ENCODE measurements around the gene POLE. TPM values are rescaled to one million over a fixed set of nuclear protein-coding genes. Genes with fewer than 3 reads are reported as not detected.
A peak's percentile ranks its signal among the peaks of the same experiment; 100 is the strongest.

Gene POLE
- total RNA-seq, 1 experiment from 2014 or later, result 200 TPM

GRCh38 chr12:132617135-132617701 lies 69.9 kb downstream of the POLE start:
- Mint-ChIP-seq H3K27me3 (ENCODE audit: unreplicated experiment) (peaks cover 44% of the 10 kb centered on the region), H3K4me3 (ENCODE audit: low read depth, unreplicated experiment) (no peak overlapping the region), H3K27ac (ENCODE audit: unreplicated experiment) (peak overlapping the region; percentile 73), H3K9me3 (ENCODE audit: low read depth, unreplicated experiment) (peaks cover 3% of the 10 kb centered on the region), H3K36me3 (ENCODE audit: insufficient read depth, unreplicated experiment) (peaks cover 32% of the 10 kb centered on the region), H3K4me1 (ENCODE audit: low read depth, unreplicated experiment) (peaks cover 3% of the 10 kb centered on the region)
- BruUV-seq (replicated peaks), result no TSS peak
- CTCF ChIA-PET, result interaction anchor here (0.6 to 1.4 kb wide), 2 partner anchors 50 to 202 kb away, joined by 5 to 6 read pairs; no protein-coding TSS in a partner anchor
- no peak for DNase-seq
- TF ChIP-seq, protein P1, sequence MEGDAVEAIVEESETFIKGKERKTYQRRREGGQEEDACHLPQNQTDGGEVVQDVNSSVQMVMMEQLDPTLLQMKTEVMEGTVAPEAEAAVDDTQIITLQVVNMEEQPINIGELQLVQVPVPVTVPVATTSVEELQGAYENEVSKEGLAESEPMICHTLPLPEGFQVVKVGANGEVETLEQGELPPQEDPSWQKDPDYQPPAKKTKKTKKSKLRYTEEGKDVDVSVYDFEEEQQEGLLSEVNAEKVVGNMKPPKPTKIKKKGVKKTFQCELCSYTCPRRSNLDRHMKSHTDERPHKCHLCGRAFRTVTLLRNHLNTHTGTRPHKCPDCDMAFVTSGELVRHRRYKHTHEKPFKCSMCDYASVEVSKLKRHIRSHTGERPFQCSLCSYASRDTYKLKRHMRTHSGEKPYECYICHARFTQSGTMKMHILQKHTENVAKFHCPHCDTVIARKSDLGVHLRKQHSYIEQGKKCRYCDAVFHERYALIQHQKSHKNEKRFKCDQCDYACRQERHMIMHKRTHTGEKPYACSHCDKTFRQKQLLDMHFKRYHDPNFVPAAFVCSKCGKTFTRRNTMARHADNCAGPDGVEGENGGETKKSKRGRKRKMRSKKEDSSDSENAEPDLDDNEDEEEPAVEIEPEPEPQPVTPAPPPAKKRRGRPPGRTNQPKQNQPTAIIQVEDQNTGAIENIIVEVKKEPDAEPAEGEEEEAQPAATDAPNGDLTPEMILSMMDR (IDR thresholded peaks at IDR 0.05; ENCODE audit: unreplicated experiment), result no peak
- intact Hi-C loops (cut with micrococcal nuclease; ENCODE audit: unreplicated experiment), result loop anchor here (5.0 kb wide), 1 partner anchor 465 kb away; no protein-coding TSS in a partner anchor

DNA sequence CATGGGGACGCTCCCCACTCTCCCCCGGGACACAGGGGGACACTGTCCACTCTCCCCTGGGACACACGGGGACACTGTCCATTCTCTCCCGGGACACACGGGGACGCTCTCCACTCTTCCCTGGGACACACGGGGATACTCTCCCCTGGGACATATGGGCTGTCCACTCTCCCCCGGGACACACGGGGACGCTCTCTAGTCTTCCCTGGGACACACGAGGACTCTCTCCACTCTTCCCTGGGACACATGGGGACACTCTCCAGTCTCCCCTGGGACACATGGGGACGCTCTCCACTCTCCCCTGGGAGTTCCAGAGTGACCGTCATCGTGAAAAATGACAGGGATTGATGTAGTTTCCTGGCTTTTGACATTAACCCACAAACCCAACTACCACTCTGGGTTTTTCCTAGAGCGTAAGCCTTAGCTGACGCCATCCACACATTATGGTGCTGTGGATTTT lies 71.5 kb downstream of the POLE start:
- TF ChIP-seq, protein P1 (IDR thresholded peaks at IDR 0.05; ENCODE audit: unreplicated experiment), result no peak
- no peak overlapping the region for H3K4me3 Mint-ChIP-seq (ENCODE audit: low read depth, unreplicated experiment)
- no TSS peak for BruUV-seq (replicated peaks)
- CTCF ChIA-PET, result interaction anchor here (1.0 to 1.7 kb wide), 7 partner anchors 16 to 455 kb away, joined by 3 to 40 read pairs (median 4); no protein-coding TSS in a partner anchor
- DNase-seq, result no peak
- intact Hi-C loops (cut with micrococcal nuclease; ENCODE audit: unreplicated experiment), result loop anchor here (1.0 to 5.0 kb wide), 2 partner anchors 200 to 463 kb away; no protein-coding TSS in a partner anchor
- H3K27ac Mint-ChIP-seq (ENCODE audit: unreplicated experiment), result no peak overlapping the region
- peaks cover 23% of the 10 kb centered on the region for H3K36me3 Mint-ChIP-seq (ENCODE audit: insufficient read depth, unreplicated experiment)
- peaks cover 60% of the 10 kb centered on the region for H3K27me3 Mint-ChIP-seq (ENCODE audit: unreplicated experiment)
- H3K9me3 Mint-ChIP-seq (ENCODE audit: low read depth, unreplicated experiment), result peaks cover 3% of the 10 kb centered on the region
- H3K4me1 Mint-ChIP-seq (ENCODE audit: low read depth, unreplicated experiment), result no peaks in the 10 kb centered on the region

DNA sequence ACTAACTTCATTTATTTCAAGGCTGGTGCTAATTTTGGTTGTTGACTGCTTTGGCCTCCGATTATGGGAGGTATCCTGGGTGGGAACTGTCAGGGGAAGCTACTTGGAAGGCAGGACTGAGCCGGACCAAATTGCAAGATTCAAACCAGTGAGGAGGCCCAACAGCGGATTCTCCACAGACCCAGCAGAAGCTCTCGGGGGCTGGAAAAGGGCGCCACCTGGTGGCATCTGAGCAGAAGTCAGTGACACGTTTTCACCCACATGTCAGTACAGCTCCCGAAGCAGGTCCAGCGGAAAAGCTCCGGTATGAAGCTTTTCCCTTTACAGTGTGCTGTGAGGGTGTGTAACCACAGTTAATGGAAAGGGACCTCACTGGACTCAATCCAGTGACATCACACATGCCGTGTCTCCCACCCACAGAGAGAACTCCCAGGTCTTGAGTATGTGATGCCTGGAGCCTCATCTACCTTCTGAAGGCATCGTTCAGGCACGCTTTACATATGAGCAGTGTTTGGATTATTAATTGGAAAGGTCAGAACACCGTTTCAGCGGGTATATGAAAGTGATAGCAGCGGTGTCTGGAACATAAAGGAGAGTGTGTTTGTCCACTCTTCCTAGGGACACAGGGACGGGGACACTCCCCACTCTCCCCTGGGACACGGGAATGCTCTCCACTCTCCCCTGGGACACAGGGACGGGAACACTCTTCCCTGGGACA lies 72.1 kb downstream of the POLE start:
- Mint-ChIP-seq H3K36me3 (ENCODE audit: insufficient read depth, unreplicated experiment) (peaks cover 17% of the 10 kb centered on the region), H3K4me3 (ENCODE audit: low read depth, unreplicated experiment) (no peak overlapping the region), H3K27ac (ENCODE audit: unreplicated experiment) (no peak overlapping the region), H3K9me3 (ENCODE audit: low read depth, unreplicated experiment) (peaks cover 3% of the 10 kb centered on the region), H3K27me3 (ENCODE audit: unreplicated experiment) (peaks cover 66% of the 10 kb centered on the region), H3K4me1 (ENCODE audit: low read depth, unreplicated experiment) (no peaks in the 10 kb centered on the region)
- TF ChIP-seq, protein P1 (IDR thresholded peaks at IDR 0.05; ENCODE audit: unreplicated experiment), result peak; percentile 93
- DNase-seq, result peak; percentile 93
- intact Hi-C loops (cut with micrococcal nuclease; ENCODE audit: unreplicated experiment), result loop anchor here (1.0 to 5.0 kb wide), 2 partner anchors 200 to 463 kb away; no protein-coding TSS in a partner anchor
- CTCF ChIA-PET, result interaction anchor here (0.8 to 1.7 kb wide), 11 partner anchors 8 to 461 kb away, joined by 3 to 40 read pairs (median 4); no protein-coding TSS in a partner anchor
- no TSS peak for BruUV-seq (replicated peaks)

DNA sequence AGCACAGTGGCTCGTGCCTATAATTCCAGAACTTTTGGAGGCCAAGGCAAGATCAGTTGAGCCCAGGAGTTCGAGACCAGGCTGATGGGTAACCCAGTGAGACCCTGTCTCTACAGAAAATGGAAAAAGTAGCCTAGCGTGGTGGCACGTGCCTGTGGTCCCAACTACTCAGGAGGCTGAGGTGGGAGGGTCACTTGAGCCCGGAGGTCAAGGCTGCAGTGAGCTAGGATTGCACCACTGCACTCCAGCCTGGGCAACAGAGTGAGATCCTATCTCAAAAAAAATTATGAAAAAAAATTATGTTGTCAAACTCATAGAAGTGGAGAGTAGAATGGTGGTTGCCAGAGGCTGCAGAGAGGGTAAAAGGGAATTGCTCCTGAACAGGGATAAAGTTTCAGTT lies 73.1 kb downstream of the POLE start:
- CTCF ChIA-PET, result interaction anchor here (1.1 to 1.5 kb wide), 5 partner anchors 9 to 460 kb away, joined by 4 to 40 read pairs (median 6); no protein-coding TSS in a partner anchor
- Mint-ChIP-seq H3K27me3 (ENCODE audit: unreplicated experiment) (peaks cover 74% of the 10 kb centered on the region), H3K36me3 (ENCODE audit: insufficient read depth, unreplicated experiment) (peaks cover 13% of the 10 kb centered on the region), H3K4me3 (ENCODE audit: low read depth, unreplicated experiment) (no peak overlapping the region), H3K27ac (ENCODE audit: unreplicated experiment) (no peak overlapping the region), H3K4me1 (ENCODE audit: low read depth, unreplicated experiment) (no peaks in the 10 kb centered on the region), H3K9me3 (ENCODE audit: low read depth, unreplicated experiment) (peaks cover 3% of the 10 kb centered on the region)
- no TSS peak for BruUV-seq (replicated peaks)
- intact Hi-C loops (cut with micrococcal nuclease; ENCODE audit: unreplicated experiment), result no loop called here
- DNase-seq, result no peak
- TF ChIP-seq, protein P1 (IDR thresholded peaks at IDR 0.05; ENCODE audit: unreplicated experiment), result no peak

Data from Calu3 (cell line).